GM23338 (cell line): ENCODE results near the gene RTL1. TPM values are rescaled to one million over a fixed set of nuclear protein-coding genes. Genes with fewer than 3 reads are reported as not detected.

Experiments
- ATAC-seq: fragments of 200-7000 bp; cut with Tn5 transposase; 3 replicates; pipeline ENCODE4 v1.9.1; 2020
- DNase-seq: peaks from one replicate; pipeline ENCODE4 v3.0.0-alpha.2; 2015; ENCODE audit warnings: low spot score
- H2AFZ ChIP-seq: fragments of 200-600 bp; sonication (generic); 2 replicates; pipeline ENCODE4 v1.8.0; 2016; ENCODE audit warnings: antibody characterized with exemption, mild to moderate bottlenecking, moderate library complexity
- H3F3A ChIP-seq: fragments of 200-600 bp; sonication (generic); replicated peaks from 2 replicates; pipeline ENCODE4 v1.8.0; 2017; ENCODE audit warnings: antibody characterized with exemption, mixed run types, low read depth
- H3K27ac ChIP-seq: fragments of 200-600 bp; sonication (generic); 2 replicates; pipeline ENCODE4 v1.6.1; 2016; ENCODE audit warnings: low read depth
- H3K27me3 ChIP-seq: fragments of 200-600 bp; sonication (generic); 2 replicates; pipeline ENCODE4 v1.8.0; 2016; ENCODE audit warnings: mild to moderate bottlenecking, mixed run types, moderate library complexity; ENCODE audit not compliant: insufficient read depth
- H3K36me3 ChIP-seq: fragments of 200-600 bp; sonication (generic); 2 replicates; pipeline ENCODE4 v1.8.0; 2016; ENCODE audit warnings: mild to moderate bottlenecking; ENCODE audit not compliant: insufficient read depth
- H3K4me1 ChIP-seq: fragments of 200-600 bp; sonication (generic); 2 replicates; pipeline ENCODE4 v1.8.0; 2016; ENCODE audit warnings: mild to moderate bottlenecking, moderate library complexity; ENCODE audit not compliant: insufficient read depth
- H3K4me2 ChIP-seq: fragments of 200-600 bp; sonication (generic); 2 replicates; pipeline ENCODE4 v1.7.1; 2017; ENCODE audit warnings: mixed run types
- H3K4me3 ChIP-seq: fragments of 200-600 bp; sonication (generic); 2 replicates; pipeline ENCODE4 v1.6.1; 2016; ENCODE audit warnings: mixed run types
- H3K79me2 ChIP-seq: fragments of 200-600 bp; sonication (generic); replicated peaks from 2 replicates; pipeline ENCODE4 v1.8.0; 2017; ENCODE audit warnings: mild to moderate bottlenecking; ENCODE audit not compliant: insufficient read depth
- H3K9me2 ChIP-seq: fragments of 200-600 bp; sonication (generic); 2 replicates; pipeline ENCODE4 v1.8.0; 2017; ENCODE audit not compliant: insufficient read depth
- H4K20me1 ChIP-seq: fragments of 200-600 bp; sonication (generic); replicated peaks from 2 replicates; pipeline ENCODE4 v1.8.0; 2017; ENCODE audit warnings: mild to moderate bottlenecking; ENCODE audit not compliant: insufficient read depth
- H3K27ac Mint-ChIP-seq: 2 replicates; pipeline ENCODE4 v1.8.0; 2020; ENCODE audit warnings: inconsistent platforms, mild to moderate bottlenecking, moderate library complexity, mixed read lengths
- H3K27me3 Mint-ChIP-seq: 3 replicates; pipeline ENCODE4 v1.8.0; 2022; ENCODE audit warnings: low read depth, mild to moderate bottlenecking, moderate library complexity, mixed read lengths, inconsistent platforms; ENCODE audit not compliant: insufficient read depth, poor library complexity
- H3K36me3 Mint-ChIP-seq: 3 replicates; pipeline ENCODE4 v1.8.0; 2021; ENCODE audit warnings: low read depth, mild to moderate bottlenecking, inconsistent platforms, moderate library complexity, mixed read lengths
- H3K4me1 Mint-ChIP-seq: 3 replicates; pipeline ENCODE4 v1.8.0; 2020; ENCODE audit warnings: mild to moderate bottlenecking, inconsistent platforms, mixed read lengths
- H3K4me3 Mint-ChIP-seq: 3 replicates; pipeline ENCODE4 v1.8.0; 2021; ENCODE audit warnings: moderate library complexity, mild to moderate bottlenecking, inconsistent platforms, mixed read lengths
- H3K9me3 Mint-ChIP-seq: 3 replicates; pipeline ENCODE4 v1.8.0; 2020; ENCODE audit warnings: moderate library complexity, mild to moderate bottlenecking, inconsistent platforms, mixed read lengths
- CREB1 ChIP-seq: fragments of 250-450 bp; sonication (Bioruptor Pico); IDR thresholded peaks from 2 replicates; pipeline ENCODE4 v1.5.0; 2020; ENCODE audit warnings: low read depth, mild to moderate bottlenecking, moderate library complexity
- CTCF ChIP-seq, 2 experiments: fragments of 200-600 bp in 1 of 2; sonication (generic) in 1 of 2; conservative IDR thresholded peaks; 2 replicates each; pipeline versions ENCODE4 v1.5.1 to v1.6.1; 2016 to 2017; ENCODE audit warnings: antibody characterized with exemption in 2 of 2, low read depth in 2 of 2, mild to moderate bottlenecking in 2 of 2, moderate library complexity in 1 of 2
- ETS1 ChIP-seq: IDR thresholded peaks from 2 replicates; pipeline ENCODE4 v1.6.1; 2016; ENCODE audit warnings: antibody characterized with exemption
- EZH2phosphoT487 ChIP-seq: fragments of 200-600 bp; sonication (generic); IDR thresholded peaks from one replicate; pipeline ENCODE4 v1.8.1; 2018; ENCODE audit warnings: antibody characterized with exemption; ENCODE audit not compliant: unreplicated experiment
- POLR2AphosphoS5 ChIP-seq: IDR thresholded peaks from 2 replicates; pipeline ENCODE4 v1.6.1; 2016; ENCODE audit warnings: antibody characterized with exemption, low read depth
- STAT1 ChIP-seq: IDR thresholded peaks from one replicate; pipeline ENCODE4 v1.6.1; 2016; ENCODE audit warnings: antibody characterized with exemption; ENCODE audit not compliant: unreplicated experiment
- ZNF331 ChIP-seq: fragments of 250-450 bp; sonication (Bioruptor Pico); IDR thresholded peaks from 2 replicates; pipeline ENCODE4 v1.5.0; 2020; ENCODE audit warnings: low read depth, mild to moderate bottlenecking, moderate library complexity
- ZNF462 ChIP-seq: fragments of 250-450 bp; sonication (Bioruptor Pico); IDR thresholded peaks from 2 replicates; pipeline ENCODE4 v1.5.0; 2020; ENCODE audit warnings: mild to moderate bottlenecking, moderate library complexity
- polyA plus RNA-seq: library from polyadenylated mRNA; unstranded; fragments of >200 nt; fragmentation: Nextera tagmentation; extraction: Ambion mirVana; gene quantifications from 2 replicates; pipeline ENCODE4 v1.2.1, GENCODE V29; 2016
- total RNA-seq: library from RNA; depleted of rRNA; stranded (reverse); fragments of >200 nt; shearing (Covaris generic); gene quantifications from 2 replicates; pipeline ENCODE4 v1.2.3, GENCODE V29; 2014

The RTL1 gene
- total and polyA plus RNA-seq, 2 experiments from 2014 or later: not detected

GRCh38 chr14:100904307-100905087 lies 975 bp upstream of the RTL1 start:
- peak overlapping the region; percentile 86 for H3K4me2 ChIP-seq
- no peaks in the 10 kb centered on the region for H3K79me2 ChIP-seq
- H3K4me1 Mint-ChIP-seq: peaks cover 37% of the 10 kb centered on the region
- TF ChIP-seq ZNF462: no peak
- no peak for TF ChIP-seq ETS1
- TF ChIP-seq EZH2phosphoT487: no peak
- peak; percentile 50 to 70 for TF ChIP-seq CTCF (conservative IDR thresholded peaks at IDR 0.05; ENCODE audit: low read depth in 2 of 2)
- TF ChIP-seq ZNF331: no peak
- no peak for TF ChIP-seq POLR2AphosphoS5
- TF ChIP-seq STAT1: no peak
- no peak for TF ChIP-seq CREB1 (CRISPR knock-in tag)
- H3K9me3 Mint-ChIP-seq: peaks cover 13% of the 10 kb centered on the region
- peaks cover 6% of the 10 kb centered on the region; the same call in 2 of the 3 replicates for H3K36me3 Mint-ChIP-seq
- no peaks in the 10 kb centered on the region for H3F3A ChIP-seq
- peak overlapping the region; percentile 64 for H3K4me3 ChIP-seq
- no peaks in the 10 kb centered on the region for H3K9me2 ChIP-seq
- H3K4me3 Mint-ChIP-seq: peak overlapping the region; percentile 81
- peaks cover 43% of the 10 kb centered on the region for H3K27me3 Mint-ChIP-seq
- H3K4me1 ChIP-seq: peaks cover 20% of the 10 kb centered on the region
- H3K27me3 ChIP-seq: peaks cover 35% of the 10 kb centered on the region
- no peaks in the 10 kb centered on the region; the same call in 1 of the 2 replicates for H4K20me1 ChIP-seq
- ATAC-seq (peak; percentile 40), DNase-seq (peak; percentile 88)
- H3K27ac ChIP-seq: no peak overlapping the region
- H3K27ac Mint-ChIP-seq: no peak overlapping the region
- no peaks in the 10 kb centered on the region for H3K36me3 ChIP-seq
- H2AFZ ChIP-seq: peak overlapping the region; percentile 91
